B cell (primary cell): ENCODE data around the gene BCAN. TPM values are rescaled to one million over a fixed set of nuclear protein-coding genes. Genes with fewer than 3 reads are reported as not detected.

Experiments
- ATAC-seq: fragments of 200-7000 bp; cut with Tn5 transposase; one replicate; pipeline ENCODE4 v1.10.0; 2021; ENCODE audit warnings: low read depth, mild to moderate bottlenecking, moderate number of reproducible peaks, moderate library complexity
- CTCF ChIA-PET: fragments of 350-600 bp; sonication (Branson Sonifier 250); formaldehyde crosslinking; loops from one replicate; lab custom pipeline; 2021; ENCODE audit warnings: antibody characterized with exemption, inconsistent platforms; lab: Charles Lee
- POLR2A ChIA-PET: fragments of 350-600 bp; sonication (Branson Sonifier 250); formaldehyde crosslinking; loops from one replicate; lab custom pipeline; 2021; ENCODE audit warnings: antibody characterized with exemption; lab: Charles Lee
- DNase-seq: peaks from one replicate; pipeline ENCODE4 v3.0.0; 2013
- H2AFZ ChIP-seq: 2 replicates; pipeline ENCODE4 v1.6.1; 2012; ENCODE audit warnings: mild to moderate bottlenecking, low read depth, low read length; ENCODE audit not compliant: insufficient read depth, poor library complexity, severe bottlenecking
- H3K27ac ChIP-seq, 2 donors: 1 replicate in 1 of 2; 2 replicates in 1 of 2; pipeline ENCODE4 v1.5.1; 2012 to 2013; ENCODE audit warnings: low read length in 2 of 2, mild to moderate bottlenecking in 2 of 2, moderate library complexity in 1 of 2
- H3K27me3 ChIP-seq, 4 experiments: fragments of 200-600 bp in 1 of 4; sonication (generic) in 1 of 4; replicated peaks in 1 of 4; 1 replicate in 2 of 4; 2 replicates in 2 of 4; pipeline versions ENCODE4 v1.6.1 to v1.7.0; 2013 to 2016; ENCODE audit warnings: low read length in 3 of 4, mild to moderate bottlenecking in 2 of 4, mixed read lengths in 1 of 4, moderate library complexity in 1 of 4; ENCODE audit not compliant: insufficient read depth in 4 of 4, control insufficient read depth in 3 of 4; ENCODE audit errors: control extremely low read depth in 1 of 4
- H3K36me3 ChIP-seq, 2 experiments: replicated peaks in 1 of 2; 1 replicate in 1 of 2; 2 replicates in 1 of 2; pipeline versions ENCODE4 v1.6.1 to v1.7.1; 2013; ENCODE audit warnings: low read length in 1 of 2; ENCODE audit not compliant: insufficient read depth in 2 of 2, control insufficient read depth in 1 of 2; ENCODE audit errors: control extremely low read depth in 1 of 2, extremely low read depth in 1 of 2
- H3K4me1 ChIP-seq, 2 donors: fragments of 200-600 bp in 1 of 2; sonication (generic) in 1 of 2; 1 replicate in 1 of 2; 2 replicates in 1 of 2; pipeline versions ENCODE4 v1.5.1 to v1.6.1; 2013 to 2017; ENCODE audit warnings: low read length in 2 of 2; ENCODE audit not compliant: control insufficient read depth in 2 of 2, insufficient read depth in 2 of 2
- H3K4me2 ChIP-seq: replicated peaks from 2 replicates; pipeline ENCODE3; 2012; ENCODE audit warnings: mild to moderate bottlenecking, low read depth, low read length; ENCODE audit not compliant: poor library complexity, severe bottlenecking
- H3K4me3 ChIP-seq, 5 experiments: fragments of 200-600 bp in 1 of 5; sonication (generic) in 1 of 5; 1 replicate in 3 of 5; 2 replicates in 2 of 5; pipeline versions ENCODE4 v1.5.1 to v1.7.0; 2011 to 2016; ENCODE audit warnings: low read length in 4 of 5, mild to moderate bottlenecking in 4 of 5, low read depth in 2 of 5, control low read depth in 1 of 5, moderate library complexity in 1 of 5; ENCODE audit not compliant: insufficient read depth in 1 of 5; ENCODE audit errors: control extremely low read depth in 1 of 5, extremely low read depth in 1 of 5
- H3K79me2 ChIP-seq: fragments of 200-600 bp; sonication (generic); one replicate; pipeline ENCODE4 v1.6.0; 2016; ENCODE audit warnings: low read length; ENCODE audit not compliant: control insufficient read depth, insufficient read depth
- H3K9ac ChIP-seq: fragments of 200-600 bp; sonication (generic); 2 replicates; pipeline ENCODE4 v1.6.1; 2017; ENCODE audit warnings: mild to moderate bottlenecking, low read length, moderate library complexity
- H3K9me3 ChIP-seq, 3 donors: one replicate each; pipeline versions ENCODE4 v1.6.1 to v1.7.1; 2013; ENCODE audit warnings: low read length in 2 of 3; ENCODE audit not compliant: control insufficient read depth in 2 of 3, insufficient read depth in 1 of 3; ENCODE audit errors: control extremely low read depth in 1 of 3
- H4K20me1 ChIP-seq: 2 replicates; pipeline ENCODE4 v1.6.0; 2012; ENCODE audit warnings: mild to moderate bottlenecking, low read length; ENCODE audit not compliant: insufficient read depth, control insufficient read depth, poor library complexity, severe bottlenecking
- H3K27ac Mint-ChIP-seq: one replicate; pipeline ENCODE4 v1.8.0; 2021; ENCODE audit warnings: mixed read lengths
- H3K27me3 Mint-ChIP-seq: one replicate; pipeline ENCODE4 v1.8.0; 2021; ENCODE audit warnings: mixed read lengths
- H3K4me1 Mint-ChIP-seq: one replicate; pipeline ENCODE4 v1.8.0; 2021; ENCODE audit warnings: mixed read lengths
- H3K4me3 Mint-ChIP-seq: one replicate; pipeline ENCODE4 v1.8.0; 2021; ENCODE audit warnings: mixed read lengths
- H3K9me3 Mint-ChIP-seq: one replicate; pipeline ENCODE4 v1.8.0; 2022; ENCODE audit warnings: mixed read lengths; ENCODE audit not compliant: insufficient read depth
- EZH2 ChIP-seq: IDR thresholded peaks from 2 replicates; pipeline ENCODE4 v1.6.1; 2012; ENCODE audit warnings: borderline replicate concordance, low read depth, mild to moderate bottlenecking, moderate library complexity, low read length; ENCODE audit not compliant: insufficient read depth, poor library complexity, severe bottlenecking
- WGBS: methylation state at CpG from one replicate; pipeline ENCODE4 v1.1.5; 2013; ENCODE audit warnings: missing lambda C conversion rate; ENCODE audit not compliant: insufficient coverage; 5-methylcytosine and 5-hydroxymethylcytosine counted together
- intact Hi-C: fragments of 100-400 bp; cut with micrococcal nuclease; formaldehyde crosslinking; loops from one replicate; pipeline ENCODE4 v1.10.0; 2022
- polyA plus RNA-seq: library from polyadenylated mRNA; depleted of rRNA; stranded (reverse); fragments of >200 nt; gene quantifications from 2 replicates; pipeline ENCODE4 v1.2.3, GENCODE V29; 2012
- total RNA-seq, 2 donors: library from RNA; stranded (reverse); fragments of 120-200 nt in 1 of 2; gene quantifications; 1 replicate in 1 of 2; 2 replicates in 1 of 2; pipeline versions ENCODE4 v1.2.3 to v1.2.4, GENCODE V29; 2013 to 2022
- TF ChIP-seq, protein P1 (sequence below): fragments of 200-600 bp; IDR thresholded peaks from one replicate; pipeline ENCODE4 v1.8.0; 2022; ENCODE audit warnings: antibody characterized with exemption, mild to moderate bottlenecking

The BCAN gene
- total and polyA plus RNA-seq, 2 donors (not counting 1 experiment from before 2014, with no cell fraction given): not detected

DNA sequence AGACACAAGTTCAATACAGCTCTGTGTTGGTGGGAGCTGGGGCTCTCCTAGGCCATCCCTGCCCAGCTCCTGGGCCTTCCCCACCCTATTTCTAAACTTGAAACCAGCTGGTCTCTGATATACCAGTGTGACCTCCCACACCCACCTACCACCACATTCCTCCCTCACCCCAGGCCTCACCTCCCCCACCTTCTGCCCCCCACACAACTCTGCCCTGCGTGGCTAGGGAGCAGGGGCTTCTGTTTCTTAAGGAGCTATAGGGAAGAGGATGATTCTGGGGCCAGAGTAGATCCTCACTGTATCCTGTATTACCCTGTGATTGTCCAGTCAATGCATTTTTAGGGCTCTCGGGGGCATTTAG is 18.8 kb downstream of the BCAN start:
- ChIA-PET POLR2A (interaction anchor here (0.6 to 1.1 kb wide), 4 partner anchors 33 to 1689 kb away, joined by 3 to 8 read pairs (median 4); no protein-coding TSS in a partner anchor), CTCF (interaction anchor here (0.7 to 9.0 kb wide), 13 partner anchors 12 to 993 kb away, joined by 3 to 173 read pairs (median 4); partner anchors contain the start of genes CRABP2, HAPLN2 and NES)
- 80% methylated on average over 1 of the region's 2 CpGs for WGBS
- Histone ChIP-seq H3K4me3 (no peak overlapping the region), H3K36me3 (no peaks in the 10 kb centered on the region), H3K27ac (no peak overlapping the region), H3K9ac (no peak overlapping the region), H3K4me1 (peaks cover 83 to 95% of the 10 kb centered on the region in 2 donors), H3K9me3 (peaks cover 0 to 3% (median 0%) of the 10 kb centered on the region in 3 donors), H2AFZ (no peak overlapping the region), H3K27me3 (peaks cover 0 to 24% (median 8%) of the 10 kb centered on the region in 4 experiments), H4K20me1 (no peaks in the 10 kb centered on the region), H3K4me2 (peak overlapping the region; percentile 52), H3K79me2 (no peaks in the 10 kb centered on the region)
- peaks cover 19% of the 10 kb centered on the region for H3K27me3 Mint-ChIP-seq
- ATAC-seq (no peak), DNase-seq (no peak)
- H3K4me3 Mint-ChIP-seq: no peak overlapping the region
- TF ChIP-seq EZH2: no peak
- TF ChIP-seq, protein P1, sequence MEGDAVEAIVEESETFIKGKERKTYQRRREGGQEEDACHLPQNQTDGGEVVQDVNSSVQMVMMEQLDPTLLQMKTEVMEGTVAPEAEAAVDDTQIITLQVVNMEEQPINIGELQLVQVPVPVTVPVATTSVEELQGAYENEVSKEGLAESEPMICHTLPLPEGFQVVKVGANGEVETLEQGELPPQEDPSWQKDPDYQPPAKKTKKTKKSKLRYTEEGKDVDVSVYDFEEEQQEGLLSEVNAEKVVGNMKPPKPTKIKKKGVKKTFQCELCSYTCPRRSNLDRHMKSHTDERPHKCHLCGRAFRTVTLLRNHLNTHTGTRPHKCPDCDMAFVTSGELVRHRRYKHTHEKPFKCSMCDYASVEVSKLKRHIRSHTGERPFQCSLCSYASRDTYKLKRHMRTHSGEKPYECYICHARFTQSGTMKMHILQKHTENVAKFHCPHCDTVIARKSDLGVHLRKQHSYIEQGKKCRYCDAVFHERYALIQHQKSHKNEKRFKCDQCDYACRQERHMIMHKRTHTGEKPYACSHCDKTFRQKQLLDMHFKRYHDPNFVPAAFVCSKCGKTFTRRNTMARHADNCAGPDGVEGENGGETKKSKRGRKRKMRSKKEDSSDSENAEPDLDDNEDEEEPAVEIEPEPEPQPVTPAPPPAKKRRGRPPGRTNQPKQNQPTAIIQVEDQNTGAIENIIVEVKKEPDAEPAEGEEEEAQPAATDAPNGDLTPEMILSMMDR: no peak
- H3K27ac Mint-ChIP-seq: peak overlapping the region; percentile 5
- intact Hi-C loops: loop anchor here (1.0 kb wide), 2 partner anchors 18 to 29 kb away; no protein-coding TSS in a partner anchor
- H3K4me1 Mint-ChIP-seq: peaks cover 95% of the 10 kb centered on the region
- no peaks in the 10 kb centered on the region for H3K9me3 Mint-ChIP-seq

DNA sequence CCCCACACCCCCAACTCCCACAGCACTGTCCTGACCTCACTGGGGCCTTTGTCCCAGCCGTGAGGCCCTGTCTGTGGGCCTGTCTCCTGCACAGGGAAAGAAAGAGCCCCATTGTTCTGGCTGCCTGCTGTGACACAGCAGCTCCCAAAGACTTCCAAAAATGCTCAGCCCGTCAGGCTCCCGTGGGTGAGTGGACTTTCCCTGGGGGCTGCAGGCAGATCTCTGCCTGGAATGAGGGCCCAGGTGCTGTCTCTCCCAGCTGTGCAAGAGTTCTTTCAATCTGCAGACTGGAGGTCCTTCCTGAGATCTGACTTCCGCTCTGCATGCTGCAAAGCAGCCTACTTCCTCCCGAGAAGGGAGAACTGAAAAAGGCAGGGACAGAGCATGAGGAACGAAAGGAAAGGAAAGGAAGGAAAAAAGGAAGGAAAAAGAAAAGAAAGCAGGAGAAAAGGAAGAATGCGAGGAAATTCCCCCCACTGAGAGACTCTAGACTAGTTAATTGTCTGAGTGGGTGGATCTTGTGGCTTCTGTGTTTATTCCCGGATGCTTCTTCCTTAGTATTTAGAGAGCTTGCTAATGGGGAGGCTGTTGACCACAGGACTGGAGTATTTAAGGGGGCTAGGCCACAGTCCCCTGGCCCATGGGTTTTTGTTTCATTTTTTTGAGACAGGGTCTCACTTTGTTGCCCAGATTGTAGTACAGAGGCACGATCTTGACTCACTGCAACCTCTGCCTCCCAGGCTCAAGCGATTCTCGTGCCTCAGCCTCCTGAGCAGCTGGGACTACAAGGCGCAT is 20.3 kb downstream of the BCAN start:
- 46% methylated on average over 10 of the region's 12 CpGs for WGBS
- TF ChIP-seq, protein P1: no peak
- no peak for TF ChIP-seq EZH2
- POLR2A ChIA-PET: interaction anchor here (1.1 kb wide), 1 partner anchor 35 kb away, joined by 8 read pairs; no protein-coding TSS in a partner anchor
- peaks cover 0 to 10% (median under 1%) of the 10 kb centered on the region in 4 experiments for H3K27me3 ChIP-seq
- no peak overlapping the region for H3K4me3 Mint-ChIP-seq
- intact Hi-C loops: no loop called here
- no peaks in the 10 kb centered on the region for H3K36me3 ChIP-seq
- H3K4me1 ChIP-seq: peaks cover 69 to 84% of the 10 kb centered on the region in 2 donors
- DNase-seq (no peak), ATAC-seq (no peak)
- no peaks in the 10 kb centered on the region for H3K79me2 ChIP-seq
- H3K9me3 ChIP-seq: peaks cover 0 to 3% (median 0%) of the 10 kb centered on the region in 3 donors
- H4K20me1 ChIP-seq: no peaks in the 10 kb centered on the region
- peak overlapping the region; percentile 52 for H3K4me2 ChIP-seq
- peaks cover 91% of the 10 kb centered on the region for H3K4me1 Mint-ChIP-seq
- CTCF ChIA-PET: interaction anchor here (0.8 to 9.0 kb wide), 7 partner anchors 17 to 216 kb away, joined by 3 to 173 read pairs (median 9); partner anchors contain the start of genes HAPLN2 and NES
- H3K27ac ChIP-seq: no peak overlapping the region
- H3K27me3 Mint-ChIP-seq: peaks cover 4% of the 10 kb centered on the region
- no peak overlapping the region for H3K9ac ChIP-seq
- H2AFZ ChIP-seq: peak overlapping the region; percentile 55
- H3K27ac Mint-ChIP-seq: no peak overlapping the region
- no peaks in the 10 kb centered on the region for H3K9me3 Mint-ChIP-seq
- no peak overlapping the region for H3K4me3 ChIP-seq
